RWPE2 (cell line): ENCODE measurements around the gene LILRB2.
A peak's percentile ranks its signal among the peaks of the same experiment; 100 is the strongest.
"Not testable (repeated sequence)": the region's sequence is repeated elsewhere in the genome, so short reads cannot be mapped to it uniquely, and the experiment has no call there.

ENCODE experiments used
- ATAC-seq: fragments of 200-7000 bp; cut with Tn5 transposase; 3 replicates; pipeline ENCODE4 v1.9.1; 2021; ENCODE audit warnings: low read depth
- DNase-seq: peaks from one replicate; pipeline ENCODE4 v3.0.0-alpha.2; 2020; ENCODE audit warnings: low spot score
- H3K27ac ChIP-seq: fragments of 450-650 bp; 2 replicates; pipeline ENCODE4 v1.5.1; 2017; ENCODE audit warnings: mild to moderate bottlenecking; ENCODE audit not compliant: poor library complexity, severe bottlenecking
- H3K27me3 ChIP-seq: fragments of 250-450 bp; sonication (Bioruptor Pico); 2 replicates; pipeline ENCODE4 v1.5.1; 2021; ENCODE audit warnings: mild to moderate bottlenecking, moderate library complexity; ENCODE audit not compliant: insufficient read depth, poor library complexity, severe bottlenecking
- H3K36me3 ChIP-seq: fragments of 250-450 bp; sonication (Bioruptor Pico); 2 replicates; pipeline ENCODE4 v1.5.1; 2020; ENCODE audit warnings: low read depth, mild to moderate bottlenecking, moderate library complexity
- H3K4me1 ChIP-seq: fragments of 250-450 bp; sonication (Bioruptor Pico); 2 replicates; pipeline ENCODE4 v1.5.1; 2021; ENCODE audit warnings: mild to moderate bottlenecking, moderate library complexity; ENCODE audit not compliant: insufficient read depth, poor library complexity, severe bottlenecking
- H3K4me3 ChIP-seq: fragments of 250-450 bp; sonication (Bioruptor Pico); 2 replicates; pipeline ENCODE4 v1.5.1; 2021; ENCODE audit warnings: mild to moderate bottlenecking, moderate library complexity; ENCODE audit not compliant: severe bottlenecking
- H3K9me3 ChIP-seq: fragments of 250-450 bp; sonication (Bioruptor Pico); 2 replicates; pipeline ENCODE4 v1.5.1; 2021; ENCODE audit warnings: mild to moderate bottlenecking, moderate library complexity; ENCODE audit not compliant: severe bottlenecking
- TF ChIP-seq, protein P1 (sequence below): fragments of 450-650 bp; IDR thresholded peaks from one replicate; pipeline ENCODE4 v1.5.1; 2017; ENCODE audit warnings: mild to moderate bottlenecking, moderate library complexity; ENCODE audit not compliant: poor library complexity, severe bottlenecking

Gene LILRB2

DNA sequence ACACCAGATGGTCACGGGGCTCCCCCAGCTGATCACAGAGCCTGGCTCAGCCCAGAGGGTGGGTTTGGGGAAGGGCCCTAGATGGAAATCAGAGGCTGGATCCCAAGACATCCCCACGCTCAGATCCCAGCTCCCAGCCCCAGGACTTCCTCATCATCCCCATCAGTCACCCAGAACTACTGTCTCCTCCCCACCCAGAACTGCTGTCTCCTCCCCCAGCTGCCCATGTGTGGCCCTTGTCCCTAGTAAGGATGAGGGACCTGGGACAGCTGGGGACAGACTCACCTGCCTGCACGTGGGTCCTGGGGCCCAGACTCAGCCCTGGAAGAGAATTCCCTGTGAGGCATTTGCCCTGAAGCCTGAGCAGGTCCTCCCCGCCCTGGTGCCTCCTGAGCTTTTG, 38.7 kb downstream of the LILRB2 start:
- H3K36me3 ChIP-seq, H3K4me3 ChIP-seq, ATAC-seq, H3K27ac ChIP-seq, DNase-seq, H3K4me1 ChIP-seq, H3K27me3 ChIP-seq, H3K9me3 ChIP-seq: not testable (repeated sequence)

DNA sequence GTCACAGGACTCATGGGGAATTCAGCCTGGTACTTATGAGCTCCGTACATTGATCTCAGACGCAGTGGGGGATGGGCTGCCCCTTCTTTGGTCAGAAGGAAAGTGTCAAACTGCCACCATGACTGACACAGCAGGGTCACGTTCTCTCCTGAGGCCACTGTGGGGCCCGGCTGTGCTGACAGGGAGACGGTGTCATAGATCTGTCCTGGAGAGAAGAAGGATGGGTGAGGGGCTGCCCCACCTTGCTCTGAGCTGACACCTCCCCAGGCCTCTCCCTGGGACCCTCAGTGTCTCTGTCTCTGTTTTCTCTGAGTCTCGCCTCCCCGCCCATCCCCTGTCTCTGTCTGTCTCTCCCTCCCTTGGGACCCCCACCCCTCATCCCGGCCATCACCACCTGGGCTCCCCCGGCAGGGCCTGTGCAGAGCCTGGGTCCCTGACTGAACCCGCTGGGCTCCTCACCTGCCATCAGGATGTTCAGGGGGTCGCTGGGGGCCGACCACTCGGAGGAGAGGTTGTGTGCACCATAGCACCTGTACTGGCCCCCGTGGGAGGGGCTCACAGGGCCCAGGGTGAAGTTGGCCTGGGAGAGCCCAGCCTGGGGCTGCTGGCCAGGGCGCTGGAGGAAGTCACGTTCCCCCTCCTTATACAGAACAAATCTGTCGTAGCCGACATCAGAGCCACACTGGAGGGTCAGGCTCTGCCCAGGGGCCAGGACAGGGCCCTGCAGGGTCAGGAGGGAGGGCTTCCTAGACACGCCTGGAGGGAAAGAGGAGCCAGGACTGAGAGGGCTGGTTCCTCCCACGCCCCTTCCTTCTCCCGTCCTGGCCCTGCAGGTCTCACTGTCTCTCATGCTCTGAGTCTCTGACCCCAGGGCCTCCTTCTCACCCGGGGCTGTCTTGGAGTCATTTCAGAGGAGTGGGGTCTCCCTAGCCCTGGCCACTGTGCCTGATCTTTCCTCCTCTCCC, 40.3 kb downstream of the LILRB2 start:
- H3K9me3 ChIP-seq, H3K36me3 ChIP-seq, DNase-seq, H3K27me3 ChIP-seq, H3K4me3 ChIP-seq, H3K27ac ChIP-seq, ATAC-seq, H3K4me1 ChIP-seq: not testable (repeated sequence)

DNA sequence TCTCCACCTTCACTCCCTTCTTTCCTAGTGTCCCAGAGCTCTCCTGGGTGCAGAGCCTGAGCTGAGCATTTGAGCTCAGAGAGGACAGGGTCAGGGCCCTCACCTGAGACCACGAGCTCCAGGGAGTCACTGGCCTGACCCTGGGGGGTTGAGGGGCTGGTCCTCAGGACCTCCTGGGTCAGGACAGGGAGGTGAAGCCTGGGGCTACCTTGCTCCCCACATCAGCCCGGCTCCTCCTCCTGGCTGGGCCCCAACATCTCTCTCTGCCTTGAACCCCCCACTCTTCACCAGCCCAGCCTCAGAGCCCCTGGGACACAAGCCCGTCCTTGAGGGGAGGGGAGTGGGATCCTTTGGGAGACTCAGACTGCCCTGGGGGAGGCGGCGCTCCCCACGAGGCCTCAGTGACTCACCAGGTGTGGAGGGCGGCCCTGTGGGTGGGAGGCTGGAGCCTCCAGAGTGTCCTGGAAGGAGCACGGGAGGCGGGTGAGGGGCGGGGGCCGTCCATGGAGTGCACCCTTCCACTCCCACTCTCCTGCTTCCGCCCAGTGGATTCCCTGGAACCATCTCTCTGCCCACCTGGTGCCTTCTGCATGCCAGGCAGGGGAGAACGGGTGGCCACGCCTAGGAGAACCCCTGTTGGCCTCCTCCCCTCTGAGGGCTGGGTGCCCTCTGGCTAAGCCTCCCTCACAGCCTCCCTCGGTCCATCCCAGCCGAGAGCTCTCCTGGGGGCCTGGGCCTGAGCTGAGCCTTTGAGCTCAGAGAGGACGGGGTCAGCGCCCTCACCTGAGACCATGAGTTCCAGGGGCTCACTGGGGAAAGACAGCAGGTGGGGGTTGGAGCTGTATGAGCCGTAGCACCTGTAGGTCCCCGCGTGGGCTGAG, 41.2 kb downstream of the LILRB2 start:
- H3K27me3 ChIP-seq, H3K9me3 ChIP-seq, H3K4me3 ChIP-seq, H3K4me1 ChIP-seq, H3K36me3 ChIP-seq, DNase-seq, H3K27ac ChIP-seq: not testable (repeated sequence)
- ATAC-seq = peak; percentile 40; the same call in 2 of the 3 replicates

DNA sequence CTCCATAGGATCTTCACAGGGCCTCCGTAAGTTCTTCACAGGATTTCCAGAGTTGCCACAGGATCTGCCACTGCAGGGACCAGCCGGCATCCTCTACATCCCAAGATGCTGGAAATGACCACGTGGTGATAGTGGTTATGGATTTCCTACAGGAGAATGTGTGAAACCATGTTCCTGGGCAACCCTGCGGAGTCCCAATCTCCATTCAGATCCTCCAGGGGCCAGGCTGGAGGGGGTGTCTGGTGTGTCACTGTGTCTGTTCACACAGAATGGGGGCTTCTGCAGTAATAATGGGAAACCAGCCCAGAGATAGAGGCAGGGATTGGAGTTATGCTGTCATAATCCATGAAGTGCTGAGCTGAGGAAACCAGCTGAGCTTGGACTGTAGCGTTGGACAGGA, 47.0 kb downstream of the LILRB2 start:
- TF ChIP-seq, protein P1, sequence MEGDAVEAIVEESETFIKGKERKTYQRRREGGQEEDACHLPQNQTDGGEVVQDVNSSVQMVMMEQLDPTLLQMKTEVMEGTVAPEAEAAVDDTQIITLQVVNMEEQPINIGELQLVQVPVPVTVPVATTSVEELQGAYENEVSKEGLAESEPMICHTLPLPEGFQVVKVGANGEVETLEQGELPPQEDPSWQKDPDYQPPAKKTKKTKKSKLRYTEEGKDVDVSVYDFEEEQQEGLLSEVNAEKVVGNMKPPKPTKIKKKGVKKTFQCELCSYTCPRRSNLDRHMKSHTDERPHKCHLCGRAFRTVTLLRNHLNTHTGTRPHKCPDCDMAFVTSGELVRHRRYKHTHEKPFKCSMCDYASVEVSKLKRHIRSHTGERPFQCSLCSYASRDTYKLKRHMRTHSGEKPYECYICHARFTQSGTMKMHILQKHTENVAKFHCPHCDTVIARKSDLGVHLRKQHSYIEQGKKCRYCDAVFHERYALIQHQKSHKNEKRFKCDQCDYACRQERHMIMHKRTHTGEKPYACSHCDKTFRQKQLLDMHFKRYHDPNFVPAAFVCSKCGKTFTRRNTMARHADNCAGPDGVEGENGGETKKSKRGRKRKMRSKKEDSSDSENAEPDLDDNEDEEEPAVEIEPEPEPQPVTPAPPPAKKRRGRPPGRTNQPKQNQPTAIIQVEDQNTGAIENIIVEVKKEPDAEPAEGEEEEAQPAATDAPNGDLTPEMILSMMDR = no peak
- no peak overlapping the region for H3K27ac ChIP-seq

DNA sequence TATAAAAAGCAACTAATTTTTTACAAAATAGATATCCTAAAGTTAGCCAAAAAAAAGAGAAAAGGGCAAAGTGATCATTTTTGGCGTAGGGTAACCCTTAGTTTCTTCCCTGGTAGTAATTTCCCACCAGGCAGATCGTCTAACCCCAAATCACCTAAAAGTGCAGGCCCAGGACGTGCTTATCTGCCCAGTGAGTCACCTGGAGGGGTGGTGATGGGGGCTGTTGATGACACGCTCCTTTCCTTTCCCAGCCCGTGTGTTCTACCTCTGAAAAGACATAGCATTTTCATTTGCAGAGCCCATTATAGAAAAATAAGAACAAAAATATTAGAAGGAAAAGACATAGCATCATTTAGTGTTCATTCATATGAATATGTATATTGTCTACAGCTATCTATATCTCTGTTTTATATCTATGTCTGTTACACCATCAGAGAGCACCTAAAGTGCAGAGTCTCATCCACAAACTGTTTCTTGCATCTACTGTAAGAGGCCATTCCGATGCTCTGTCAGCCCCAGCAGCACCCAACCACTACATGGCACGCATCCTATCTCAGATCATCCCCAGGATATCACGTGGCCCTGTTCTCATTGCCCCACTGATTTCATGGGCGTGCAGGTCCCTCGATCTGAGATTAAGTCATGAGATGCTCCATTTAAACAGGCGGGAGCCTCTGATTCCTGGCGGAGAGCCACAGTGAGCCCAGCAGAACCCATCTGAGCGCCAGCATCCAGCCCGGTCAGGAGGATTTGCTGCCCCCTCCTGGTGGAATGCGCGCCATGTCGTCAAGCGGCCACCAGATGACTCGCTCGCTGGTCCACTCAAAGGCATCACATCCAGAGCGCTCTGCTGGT, 49.6 kb downstream of the LILRB2 start:
- Histone ChIP-seq H3K9me3 (no peaks in the 10 kb centered on the region), H3K36me3 (no peaks in the 10 kb centered on the region), H3K27me3 (no peaks in the 10 kb centered on the region), H3K4me3 (no peak overlapping the region), H3K4me1 (no peaks in the 10 kb centered on the region), H3K27ac (no peak overlapping the region)
- DNase-seq = no peak
- peak; percentile 83 for ATAC-seq
- TF ChIP-seq, protein P1 = peak; percentile 87

More for the DNA sequence above, 47.0 kb downstream of the LILRB2 start:
- Histone ChIP-seq H3K36me3 (no peaks in the 10 kb centered on the region), H3K9me3 (no peaks in the 10 kb centered on the region), H3K27me3 (no peaks in the 10 kb centered on the region), H3K4me3 (no peak overlapping the region), H3K4me1 (no peaks in the 10 kb centered on the region)
- ATAC-seq (no peak), DNase-seq (no peak)
